HepG2 (cell line): ENCODE measurements around the gene PARK7. TPM values are rescaled to one million over a fixed set of nuclear protein-coding genes. Genes with fewer than 3 reads are reported as not detected.

Source experiments
- ATAC-seq: fragments of 200-7000 bp; cut with Tn5 transposase; 3 replicates; pipeline ENCODE4 v1.9.1; 2020; ENCODE audit warnings: mild to moderate bottlenecking, moderate library complexity
- BruUV-seq: library from RNA; stranded (reverse); fragments of 400-500 nt; replicated peaks from 2 replicates; lab custom pipeline; 2021; lab: Mats Ljungman, UMichigan
- CTCF ChIA-PET: fragments of 300-600 bp; formaldehyde crosslinking; extraction: SDS; loops from one replicate; lab custom pipeline; 2021; ENCODE audit warnings: low total read pairs, inconsistent platforms, low intra/inter-chr PET ratio; lab: Yijun Ruan, JAX
- POLR2A ChIA-PET: fragments of 350-600 bp; sonication (Branson Sonifier 250); formaldehyde crosslinking; loops from one replicate; lab custom pipeline; 2020; ENCODE audit warnings: antibody characterized with exemption, inconsistent platforms; lab: Yijun Ruan, JAX
- DNase-seq: peaks from one replicate; pipeline ENCODE4 v3.0.0-alpha.2; 2015; ENCODE audit warnings: low spot score
- FAIRE-seq: peaks from 3 replicates; lab custom pipeline; 2011; peaks lifted over from hg19 to GRCh38; lab: Jason Lieb, UNC
- H2AFZ ChIP-seq: one replicate; pipeline ENCODE4 v1.6.1; 2011; ENCODE audit warnings: low read length, inconsistent platforms
- H3K27ac ChIP-seq: fragments of 300-600 bp; 3 replicates; pipeline ENCODE4 v1.8.0; 2011; ENCODE audit warnings: mixed run types, mild to moderate bottlenecking, mixed read lengths, low read length, inconsistent platforms; ENCODE audit not compliant: insufficient read depth; ENCODE audit errors: extremely low read length
- H3K27me3 ChIP-seq, 2 experiments: fragments of 200-600 bp in 1 of 2; 2 replicates in 1 of 2; 3 replicates in 1 of 2; pipeline versions ENCODE4 v1.6.0 to v1.8.0; 2011; ENCODE audit warnings: low read length in 2 of 2, mild to moderate bottlenecking in 2 of 2, moderate library complexity in 2 of 2, inconsistent platforms in 1 of 2; ENCODE audit not compliant: insufficient read depth in 2 of 2, control insufficient read depth in 1 of 2
- H3K36me3 ChIP-seq, 2 experiments: fragments of 200-600 bp in 1 of 2; replicated peaks in 1 of 2; 2 replicates in 1 of 2; 3 replicates in 1 of 2; pipeline versions ENCODE4 v1.5.1 to v1.8.0; 2011; ENCODE audit warnings: low read length in 2 of 2, inconsistent platforms in 1 of 2; ENCODE audit not compliant: insufficient read depth in 2 of 2, control insufficient read depth in 1 of 2
- H3K4me1 ChIP-seq: 2 replicates; pipeline ENCODE4 v1.5.1; 2012; ENCODE audit warnings: low read length, inconsistent platforms; ENCODE audit not compliant: insufficient read depth
- H3K4me2 ChIP-seq: 2 replicates; pipeline ENCODE4 v1.6.0; 2011; ENCODE audit warnings: low read depth, low read length, inconsistent platforms
- H3K4me3 ChIP-seq, 3 experiments: fragments of 200-600 bp in 1 of 3; sonication (generic), shearing (Covaris generic) in 1 of 3; replicated peaks in 1 of 3; 2 replicates each; pipeline ENCODE4 v1.5.1; 2011 to 2016; ENCODE audit warnings: low read length in 3 of 3, inconsistent platforms in 2 of 3, low read depth in 2 of 3, mild to moderate bottlenecking in 2 of 3, control low read depth in 1 of 3, mixed read lengths in 1 of 3; ENCODE audit not compliant: insufficient read depth in 1 of 3
- H3K79me2 ChIP-seq: one replicate; pipeline ENCODE4 v1.6.1; 2011; ENCODE audit warnings: low read length, inconsistent platforms; ENCODE audit not compliant: insufficient read depth
- H3K9ac ChIP-seq: 2 replicates; pipeline ENCODE4 v1.6.0; 2011; ENCODE audit warnings: mild to moderate bottlenecking, low read depth, low read length, inconsistent platforms; ENCODE audit not compliant: insufficient read depth
- H3K9me3 ChIP-seq: 2 replicates; pipeline ENCODE4 v1.5.1; 2012; ENCODE audit warnings: mild to moderate bottlenecking, low read length
- H4K20me1 ChIP-seq: 2 replicates; pipeline ENCODE4 v1.6.0; 2011; ENCODE audit warnings: inconsistent platforms, mild to moderate bottlenecking, low read length, moderate library complexity; ENCODE audit not compliant: insufficient read depth
- ATF7 ChIP-seq, 2 experiments: fragments of 450-650 bp in 1 of 2; sonication (generic) in 1 of 2; formaldehyde crosslinking in 1 of 2; IDR thresholded peaks; 2 replicates each; pipeline versions ENCODE4 v1.4.0 to v1.6.1; 2016 to 2020; ENCODE audit warnings: antibody characterized with exemption in 1 of 2, mild to moderate bottlenecking in 1 of 2, missing genetic modification reagents in 1 of 2
- ELF4 ChIP-seq: sonication (generic); formaldehyde crosslinking; IDR thresholded peaks from 2 replicates; pipeline ENCODE4 v1.5.0; 2020; ENCODE audit warnings: missing genetic modification reagents, mild to moderate bottlenecking, moderate library complexity, borderline replicate concordance
- FOSL2 ChIP-seq: sonication (generic); formaldehyde crosslinking; IDR thresholded peaks from 2 replicates; pipeline ENCODE4 v1.4.0; 2020; ENCODE audit warnings: missing genetic modification reagents
- ZNF543 ChIP-seq: sonication (generic); formaldehyde crosslinking; IDR thresholded peaks from 2 replicates; pipeline ENCODE4 v1.4.0; 2020; ENCODE audit warnings: mild to moderate bottlenecking, missing genetic modification reagents
- WGBS: methylation state at CpG from one replicate; pipeline ENCODE4 v1.1.6; 2017; ENCODE audit warnings: low lambda C conversion rate; 5-methylcytosine and 5-hydroxymethylcytosine counted together
- in situ Hi-C: cut with HindIII; loops from 2 replicates; pipeline ENCODE4 v1.10.0; 2017; ENCODE audit warnings: low pct_unique_long_range_greater_than_20kb; ENCODE audit not compliant: extremely low pct_ligation_motif_present
- intact Hi-C: fragments of 100-400 bp; cut with micrococcal nuclease; formaldehyde crosslinking; loops from one replicate; pipeline ENCODE4 v1.10.0; 2022; ENCODE audit not compliant: unreplicated experiment
- polyA plus RNA-seq, 8 experiments: library from polyadenylated mRNA; depleted of rRNA in 3 of 8; stranded (reverse) in 7 of 8; unstranded in 1 of 8; fragments of >200 nt; fragmentation: Illumina TruSeq in 4 of 8; extraction: Trizol in 4 of 8; gene quantifications; 2 replicates each; pipeline versions ENCODE4 v1.2.1 to v1.2.3, GENCODE V29; 2011 to 2016; ENCODE audit warnings: low read depth in 4 of 8, missing spikeins in 1 of 8, mixed read lengths in 1 of 8; ENCODE audit not compliant: insufficient read depth in 1 of 8
- total RNA-seq, 5 experiments: library from RNA; depleted of rRNA; stranded (reverse); fragments of >200 nt; fragmentation: Illumina TruSeq; extraction: Trizol; gene quantifications; 2 replicates each; pipeline ENCODE4 v1.2.3, GENCODE V29; 2016; ENCODE audit warnings: low read depth in 1 of 5

PARK7 gene
- total and polyA plus RNA-seq, 2 of the 13 experiments (the other 11 are each of a cell fraction or from before 2014, with no cell fraction given): 212 to 296 TPM

GRCh38 chr1:7940034-7940433, 21.5 kb upstream of the PARK7 start:
- TF ChIP-seq ATF7 (IDR thresholded peaks at IDR 0.05): peak; percentile 50
- TF ChIP-seq ATF7 (CRISPR knock-in tag; IDR thresholded peaks at IDR 0.05): no peak
- TF ChIP-seq ELF4: no peak
- TF ChIP-seq, all 625 proteins: peak for 1
- no peak for DNase-seq
- ChIA-PET CTCF (no interaction called here), POLR2A (no interaction called here)
- Histone ChIP-seq H3K4me2 (no peak overlapping the region), H3K36me3 (no peaks in the 10 kb centered on the region), H3K9me3 (no peaks in the 10 kb centered on the region), H3K4me3 (no peak overlapping the region), H3K27ac (no peak overlapping the region), H3K9ac (no peak overlapping the region), H3K4me1 (no peaks in the 10 kb centered on the region), H3K27me3 (peaks cover 6 to 54% of the 10 kb centered on the region in 2 experiments; a peak in 4 of 5 replicates), H3K79me2 (no peaks in the 10 kb centered on the region), H4K20me1 (no peaks in the 10 kb centered on the region), H2AFZ (no peak overlapping the region)
- 36% methylated on average over 3 of the region's 3 CpGs for WGBS
- intact Hi-C loops: no loop called here
- no peak for ATAC-seq
- BruUV-seq: no TSS peak
- in situ Hi-C loops: no loop called here
- FAIRE-seq: no peak

- Histone ChIP-seq H3K4me3 (no peak within 1 kb of the TSS), H3K27me3 (peaks cover 6 to 58% of the 10 kb centered on the region in 2 experiments; a peak in 4 of 5 replicates), H3K4me1 (no peaks in the 10 kb centered on the region), H3K9ac (no peak within 1 kb of the TSS), H4K20me1 (no peaks in the 10 kb centered on the region), H3K36me3 (no peaks in the 10 kb centered on the region), H3K27ac (no peak within 1 kb of the TSS), H3K79me2 (no peaks in the 10 kb centered on the region), H3K4me2 (no peak within 1 kb of the TSS), H3K9me3 (no peaks in the 10 kb centered on the region), H2AFZ (no peak within 1 kb of the TSS)
- POLR2A ChIA-PET: interaction anchor here (0.7 kb wide), 1 partner anchor 21 kb away, joined by 3 read pairs; the partner anchor contains the start of gene PARK7
- ATAC-seq (no peak), DNase-seq (no peak), FAIRE-seq (no peak)
- CTCF ChIA-PET: no interaction called here
- intact Hi-C loops (no loop called here), in situ Hi-C loops (no loop called here)
- BruUV-seq: no TSS peak
- TF ChIP-seq FOSL2 (CRISPR knock-in tag) (peak; percentile 40), ZNF543 (CRISPR knock-in tag) (no peak)
- WGBS: 23% methylated on average over 14 of the region's 14 CpGs
Measured at GRCh38 chr1:7940745-7941436, 20.6 kb upstream of the PARK7 start, which contains the start of gene TNFRSF9. TNFRSF9 (minus strand) TSS chr1:7940839; CDS start chr1:7939994, 845 bp downstream.
